GM12891 (cell line): ENCODE data around the gene RBM24.

ENCODE experiments used
- PAX5 ChIP-seq: IDR thresholded peaks from 2 replicates; pipeline ENCODE4 v1.6.1; 2011; ENCODE audit warnings: low read length, moderate library complexity, mild to moderate bottlenecking; ENCODE audit not compliant: insufficient read depth, severe bottlenecking
- POLR2A ChIP-seq: IDR thresholded peaks from 2 replicates; pipeline ENCODE4 v1.6.1; 2011; ENCODE audit warnings: low read depth, low read length, control low read depth
- POLR2AphosphoS5 ChIP-seq: IDR thresholded peaks from 2 replicates; pipeline ENCODE4 v1.6.1; 2011; ENCODE audit warnings: low read depth, low read length, control low read depth
- POU2F2 ChIP-seq: IDR thresholded peaks from 2 replicates; pipeline ENCODE4 v1.6.1; 2011; ENCODE audit warnings: low read depth, mild to moderate bottlenecking, control low read depth, low read length, moderate library complexity
- SPI1 ChIP-seq: IDR thresholded peaks from 2 replicates; pipeline ENCODE4 v1.6.1; 2011; ENCODE audit warnings: low read depth, low read length, control low read depth
- TAF1 ChIP-seq: IDR thresholded peaks from 2 replicates; pipeline ENCODE4 v1.6.1; 2011; ENCODE audit warnings: low read depth, low read length, control low read depth

- TF ChIP-seq POLR2AphosphoS5 (no peak), POLR2A (no peak), PAX5 (no peak), TAF1 (no peak), SPI1 (no peak), POU2F2 (no peak)
Measured at GRCh38 chr6:17237246-17237645, 43.9 kb upstream of the RBM24 start.
